Endothelial cell of umbilical vein (primary cell): ENCODE results near the gene VIT. TPM values are rescaled to one million over a fixed set of nuclear protein-coding genes. Genes with fewer than 3 reads are reported as not detected.

Source experiments
- BruUV-seq: library from RNA; stranded (reverse); fragments of 400-500 nt; replicated peaks from 2 replicates; lab custom pipeline; 2021; lab: Mats Ljungman, UMichigan
- CTCF ChIA-PET: fragments of 300-600, 350-600 bp; sonication (Branson Sonifier 250); formaldehyde crosslinking; loops from one replicate; lab custom pipeline; 2021; ENCODE audit warnings: antibody characterized with exemption, inconsistent platforms; lab: Charles Lee
- POLR2A ChIA-PET: fragments of 300-600, 350-600 bp; sonication (Branson Sonifier 250); formaldehyde crosslinking; loops from one replicate; lab custom pipeline; 2021; ENCODE audit warnings: antibody characterized with exemption, inconsistent platforms; lab: Charles Lee
- DNase-seq: peaks from one replicate; pipeline ENCODE4 v3.0.0-alpha.2; 2011; ENCODE audit warnings: low read depth, low spot score
- FAIRE-seq: peaks from 2 replicates; lab custom pipeline; 2011; peaks lifted over from hg19 to GRCh38; lab: Jason Lieb, UNC
- H2AFZ ChIP-seq: 2 replicates; pipeline ENCODE4 v1.6.0; 2012; ENCODE audit warnings: low read depth, low read length, control low read depth, inconsistent platforms
- H3K27ac ChIP-seq: 2 replicates; pipeline ENCODE4 v1.5.1; 2011; ENCODE audit warnings: low read depth, mild to moderate bottlenecking, control low read depth, low read length, moderate library complexity; ENCODE audit not compliant: insufficient read depth
- H3K27me3 ChIP-seq, 2 experiments: 2 replicates each; pipeline versions ENCODE4 v1.6.0 to v1.6.1; 2011; ENCODE audit warnings: low read length in 2 of 2, mixed read lengths in 1 of 2; ENCODE audit not compliant: control insufficient read depth in 2 of 2, insufficient read depth in 2 of 2
- H3K36me3 ChIP-seq, 2 experiments: 2 replicates in 1 of 2; 3 replicates in 1 of 2; pipeline ENCODE4 v1.5.1; 2011; ENCODE audit warnings: low read length in 2 of 2, mild to moderate bottlenecking in 1 of 2, moderate library complexity in 1 of 2; ENCODE audit not compliant: control insufficient read depth in 2 of 2, insufficient read depth in 2 of 2; ENCODE audit errors: extremely low read depth in 1 of 2
- H3K4me1 ChIP-seq: 3 replicates; pipeline ENCODE4 v1.5.1; 2011; ENCODE audit warnings: mild to moderate bottlenecking, low read length; ENCODE audit not compliant: control insufficient read depth, insufficient read depth; ENCODE audit errors: extremely low read depth
- H3K4me2 ChIP-seq: 2 replicates; pipeline ENCODE4 v1.6.1; 2011; ENCODE audit warnings: low read length, control low read depth, mixed read lengths; ENCODE audit not compliant: insufficient read depth
- H3K4me3 ChIP-seq, 3 experiments: fragments of 200-600 bp in 1 of 3; sonication (generic), shearing (Covaris generic) in 1 of 3; replicated peaks in 1 of 3; 2 replicates each; pipeline ENCODE4 v1.5.1; 2011 to 2016; ENCODE audit warnings: control low read depth in 3 of 3, low read length in 3 of 3, mild to moderate bottlenecking in 2 of 3, inconsistent platforms in 1 of 3, low read depth in 1 of 3, moderate library complexity in 1 of 3; ENCODE audit not compliant: insufficient read depth in 1 of 3
- H3K79me2 ChIP-seq: 2 replicates; pipeline ENCODE4 v1.6.0; 2012; ENCODE audit warnings: low read length, inconsistent platforms; ENCODE audit not compliant: control insufficient read depth, insufficient read depth
- H3K9ac ChIP-seq: replicated peaks from 2 replicates; pipeline ENCODE3; 2011; ENCODE audit warnings: low read length, control low read depth; ENCODE audit not compliant: insufficient read depth; ENCODE audit errors: extremely low read depth
- H3K9me1 ChIP-seq: replicated peaks from 3 replicates; pipeline ENCODE4 v1.6.0; 2011; ENCODE audit warnings: mild to moderate bottlenecking, low read length; ENCODE audit not compliant: control insufficient read depth, insufficient read depth; ENCODE audit errors: extremely low read depth
- H3K9me3 ChIP-seq: replicated peaks from 2 replicates; pipeline ENCODE4 v1.5.1; 2012; ENCODE audit warnings: low read length, inconsistent platforms; ENCODE audit not compliant: control insufficient read depth, insufficient read depth
- H4K20me1 ChIP-seq: replicated peaks from 2 replicates; pipeline ENCODE3; 2011; ENCODE audit warnings: mild to moderate bottlenecking, low read length; ENCODE audit not compliant: control insufficient read depth, insufficient read depth; ENCODE audit errors: extremely low read depth
- EZH2 ChIP-seq: IDR thresholded peaks from 2 replicates; pipeline ENCODE4 v1.6.1; 2012; ENCODE audit warnings: borderline replicate concordance, low read depth, mild to moderate bottlenecking, moderate library complexity, low read length, inconsistent platforms; ENCODE audit not compliant: severe bottlenecking
- FOS ChIP-seq: IDR thresholded peaks from 2 replicates; pipeline ENCODE4 v1.6.1; 2011; ENCODE audit warnings: mild to moderate bottlenecking, low read length, moderate library complexity, borderline replicate concordance; ENCODE audit not compliant: insufficient read depth
- GATA2 ChIP-seq: IDR thresholded peaks from 2 replicates; pipeline ENCODE4 v1.7.0; 2011; ENCODE audit warnings: low read depth, mild to moderate bottlenecking, moderate library complexity, mixed read lengths, low read length; ENCODE audit not compliant: insufficient read length, insufficient read depth
- JUN ChIP-seq: IDR thresholded peaks from 2 replicates; pipeline ENCODE4 v1.6.1; 2011; ENCODE audit warnings: borderline replicate concordance, low read depth; ENCODE audit not compliant: insufficient read length, insufficient read depth
- MAX ChIP-seq: IDR thresholded peaks from 2 replicates; pipeline ENCODE4 v1.6.1; 2011; ENCODE audit not compliant: insufficient read depth, insufficient read length
- MYC ChIP-seq: IDR thresholded peaks from one replicate; pipeline ENCODE4 v1.6.1; 2011; ENCODE audit warnings: mild to moderate bottlenecking, low read depth, low read length
- POLR2A ChIP-seq: IDR thresholded peaks from 2 replicates; pipeline ENCODE4 v1.6.1; 2012; ENCODE audit warnings: low read depth, mild to moderate bottlenecking, control low read depth, low read length
- POLR2AphosphoS5 ChIP-seq: IDR thresholded peaks from 2 replicates; pipeline ENCODE4 v1.6.1; 2012; ENCODE audit warnings: low read depth, mild to moderate bottlenecking, control low read depth, low read length, moderate library complexity; ENCODE audit not compliant: insufficient read depth
- dilution Hi-C: fragments of 300-500 bp; cut with MboI; formaldehyde crosslinking; loops from one replicate; pipeline ENCODE4 v1.15.0; 2019; ENCODE audit warnings: low sequenced_read_pairs; ENCODE audit not compliant: extremely low pct_ligation_motif_present
- intact Hi-C: fragments of 100-400 bp; cut with micrococcal nuclease; formaldehyde crosslinking; loops from one replicate; pipeline ENCODE4 v1.10.0; 2022
- polyA plus RNA-seq, 4 experiments: library from polyadenylated mRNA; depleted of rRNA in 3 of 4; stranded (reverse) in 3 of 4; unstranded in 1 of 4; fragments of >200 nt; gene quantifications; 2 replicates each; pipeline versions ENCODE4 v1.2.1 to v1.2.3, GENCODE V29; 2011 to 2012; ENCODE audit warnings: missing spikeins in 1 of 4
- total RNA-seq: library from RNA; stranded (reverse); gene quantifications from 2 replicates; pipeline ENCODE4 v1.2.3, GENCODE V29; 2021
- TF ChIP-seq, protein P1 (sequence below), 2 donors: IDR thresholded peaks; 1 replicate in 1 of 2; 2 replicates in 1 of 2; pipeline ENCODE4 v1.5.1; 2011; ENCODE audit warnings: low read length in 2 of 2, mild to moderate bottlenecking in 2 of 2, moderate library complexity in 2 of 2, control low read depth in 1 of 2, inconsistent platforms in 1 of 2, low read depth in 1 of 2; ENCODE audit not compliant: insufficient read depth in 1 of 2; ENCODE audit errors: extremely low read depth in 1 of 2

The VIT gene
- total and polyA plus RNA-seq, 2 donors (not counting 3 experiments of a cell fraction or from before 2014, with no cell fraction given), result 0.54 to 0.88 TPM

GRCh38 chr2:36818542-36818941 lies 122.0 kb downstream of the VIT start:
- ChIA-PET POLR2A (no interaction called here), CTCF (interaction anchor here (0.7 kb wide), 1 partner anchor 33 kb away, joined by 3 read pairs; no protein-coding TSS in a partner anchor)
- dilution Hi-C loops (no loop called here), intact Hi-C loops (no loop called here)
- BruUV-seq, result no TSS peak
- peaks cover 3% of the 10 kb centered on the region for H3K4me1 ChIP-seq
- H3K9me1 ChIP-seq, result no peaks in the 10 kb centered on the region
- H3K9ac ChIP-seq, result no peak overlapping the region
- DNase-seq (no peak), FAIRE-seq (no peak)
- H3K27me3 ChIP-seq, result no peaks in the 10 kb centered on the region
- no peak overlapping the region for H2AFZ ChIP-seq
- no peaks in the 10 kb centered on the region for H3K9me3 ChIP-seq
- no peak for TF ChIP-seq FOS
- no peak for TF ChIP-seq MAX
- TF ChIP-seq POLR2AphosphoS5, result no peak
- TF ChIP-seq GATA2, result no peak
- TF ChIP-seq JUN, result no peak
- TF ChIP-seq, protein P1, sequence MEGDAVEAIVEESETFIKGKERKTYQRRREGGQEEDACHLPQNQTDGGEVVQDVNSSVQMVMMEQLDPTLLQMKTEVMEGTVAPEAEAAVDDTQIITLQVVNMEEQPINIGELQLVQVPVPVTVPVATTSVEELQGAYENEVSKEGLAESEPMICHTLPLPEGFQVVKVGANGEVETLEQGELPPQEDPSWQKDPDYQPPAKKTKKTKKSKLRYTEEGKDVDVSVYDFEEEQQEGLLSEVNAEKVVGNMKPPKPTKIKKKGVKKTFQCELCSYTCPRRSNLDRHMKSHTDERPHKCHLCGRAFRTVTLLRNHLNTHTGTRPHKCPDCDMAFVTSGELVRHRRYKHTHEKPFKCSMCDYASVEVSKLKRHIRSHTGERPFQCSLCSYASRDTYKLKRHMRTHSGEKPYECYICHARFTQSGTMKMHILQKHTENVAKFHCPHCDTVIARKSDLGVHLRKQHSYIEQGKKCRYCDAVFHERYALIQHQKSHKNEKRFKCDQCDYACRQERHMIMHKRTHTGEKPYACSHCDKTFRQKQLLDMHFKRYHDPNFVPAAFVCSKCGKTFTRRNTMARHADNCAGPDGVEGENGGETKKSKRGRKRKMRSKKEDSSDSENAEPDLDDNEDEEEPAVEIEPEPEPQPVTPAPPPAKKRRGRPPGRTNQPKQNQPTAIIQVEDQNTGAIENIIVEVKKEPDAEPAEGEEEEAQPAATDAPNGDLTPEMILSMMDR (IDR thresholded peaks at IDR 0.05; ENCODE audit: extremely low read depth in 1 of 2, insufficient read depth in 1 of 2, low read depth in 1 of 2, low read length in 2 of 2), result no peak
- no peak for TF ChIP-seq EZH2
- no peak for TF ChIP-seq POLR2A
- no peak for TF ChIP-seq MYC
- H3K4me2 ChIP-seq, result no peak overlapping the region
- H4K20me1 ChIP-seq, result no peaks in the 10 kb centered on the region
- H3K36me3 ChIP-seq, result no peaks in the 10 kb centered on the region
- H3K79me2 ChIP-seq, result no peaks in the 10 kb centered on the region
- H3K4me3 ChIP-seq, result no peak overlapping the region
- no peak overlapping the region for H3K27ac ChIP-seq
